H1 (cell line): Measurements from ENCODE around the gene GADL1. TPM values are rescaled to one million over a fixed set of nuclear protein-coding genes. Genes with fewer than 3 reads are reported as not detected.

ENCODE experiments used
- CTCF ChIA-PET: fragments of 300-600 bp; sonication (Branson Sonifier 250); formaldehyde crosslinking; loops from one replicate; lab custom pipeline; 2021; ENCODE audit not compliant: partially characterized antibody; lab: Charles Lee
- POLR2A ChIA-PET: fragments of 300-600 bp; sonication (Branson Sonifier 250); formaldehyde crosslinking; loops from one replicate; lab custom pipeline; 2021; ENCODE audit warnings: inconsistent platforms; ENCODE audit not compliant: partially characterized antibody; lab: Charles Lee
- DNase-seq, 2 experiments: peaks; one replicate each; pipeline versions ENCODE4 v3.0.0 to v3.0.0-alpha.2; 2010 to 2022; ENCODE audit warnings: low spot score in 2 of 2, low read depth in 1 of 2, mixed read lengths in 1 of 2
- FAIRE-seq: peaks from 2 replicates; lab custom pipeline; 2011; peaks lifted over from hg19 to GRCh38; lab: Jason Lieb, UNC
- H2AFZ ChIP-seq: 2 replicates; pipeline ENCODE4 v1.8.1; 2012; ENCODE audit warnings: low read length, inconsistent platforms
- H2AK5ac ChIP-seq: 2 replicates; pipeline ENCODE4 v1.6.1; 2013; ENCODE audit warnings: low read depth, low read length
- H2BK120ac ChIP-seq: replicated peaks from 2 replicates; pipeline ENCODE3; 2013; ENCODE audit warnings: low read depth, low read length, inconsistent platforms
- H2BK12ac ChIP-seq: 2 replicates; pipeline ENCODE4 v1.6.1; 2013; ENCODE audit warnings: low read depth, low read length
- H2BK15ac ChIP-seq: 2 replicates; pipeline ENCODE4 v1.6.1; 2013; ENCODE audit warnings: low read length
- H2BK20ac ChIP-seq: 2 replicates; pipeline ENCODE4 v1.6.1; 2013; ENCODE audit warnings: low read length
- H2BK5ac ChIP-seq: 2 replicates; pipeline ENCODE4 v1.6.1; 2013; ENCODE audit warnings: low read depth, low read length
- H3K14ac ChIP-seq: 2 replicates; pipeline ENCODE4 v1.6.1; 2013; ENCODE audit warnings: inconsistent platforms; ENCODE audit not compliant: insufficient read length
- H3K18ac ChIP-seq: 2 replicates; pipeline ENCODE4 v1.6.1; 2013; ENCODE audit warnings: low read length; ENCODE audit errors: extremely low read depth
- H3K23ac ChIP-seq: 2 replicates; pipeline ENCODE4 v1.6.1; 2013; ENCODE audit warnings: inconsistent platforms; ENCODE audit not compliant: insufficient read length
- H3K23me2 ChIP-seq: 2 replicates; pipeline ENCODE4 v1.6.1; 2013; ENCODE audit warnings: low read depth, low read length
- H3K27ac ChIP-seq: 2 replicates; pipeline ENCODE4 v1.6.1; 2011; ENCODE audit warnings: low read depth, low read length, inconsistent platforms
- H3K27me3 ChIP-seq, 4 experiments: replicated peaks in 1 of 4; 1 replicate in 1 of 4; 2 replicates in 3 of 4; pipeline versions ENCODE4 v1.6.1 to v1.8.1; 2011 to 2013; ENCODE audit warnings: low read length in 3 of 4, mild to moderate bottlenecking in 3 of 4, inconsistent platforms in 2 of 4, mixed read lengths in 2 of 4, moderate library complexity in 1 of 4; ENCODE audit not compliant: control insufficient read depth in 3 of 4, insufficient read depth in 3 of 4; ENCODE audit errors: extremely low read depth in 1 of 4
- H3K36me3 ChIP-seq, 4 experiments: 2 replicates each; pipeline versions ENCODE4 v1.6.1 to v1.8.1; 2011 to 2013; ENCODE audit warnings: mild to moderate bottlenecking in 4 of 4, low read length in 3 of 4, moderate library complexity in 2 of 4, control low read depth in 1 of 4, inconsistent platforms in 1 of 4; ENCODE audit not compliant: insufficient read depth in 4 of 4, control insufficient read depth in 2 of 4
- H3K4ac ChIP-seq: replicated peaks from 2 replicates; pipeline ENCODE3; 2013; ENCODE audit warnings: low read length, low read depth, mixed read lengths, inconsistent platforms; ENCODE audit not compliant: insufficient read length
- H3K4me1 ChIP-seq, 4 experiments: replicated peaks in 1 of 4; 1 replicate in 1 of 4; 2 replicates in 3 of 4; pipeline versions ENCODE4 v1.6.1 to v1.8.1; 2011 to 2013; ENCODE audit warnings: low read length in 3 of 4, inconsistent platforms in 2 of 4, mixed read lengths in 1 of 4; ENCODE audit not compliant: insufficient read depth in 4 of 4, control insufficient read depth in 3 of 4
- H3K4me2 ChIP-seq, 2 experiments: 2 replicates each; pipeline versions ENCODE4 v1.6.1 to v1.8.1; 2011 to 2013; ENCODE audit warnings: low read depth in 2 of 2, low read length in 2 of 2, control low read depth in 1 of 2, inconsistent platforms in 1 of 2, mild to moderate bottlenecking in 1 of 2; ENCODE audit not compliant: insufficient read depth in 1 of 2
- H3K4me3 ChIP-seq, 4 experiments: fragments of 200-600, 300-600 bp in 1 of 4; sonication (generic), shearing (Covaris generic), sonication (Bioruptor Twin) in 1 of 4; 2 replicates each; pipeline versions ENCODE4 v1.5.1 to v1.8.1; 2011 to 2016; ENCODE audit warnings: low read length in 4 of 4, low read depth in 3 of 4, control low read depth in 2 of 4, inconsistent platforms in 2 of 4, mild to moderate bottlenecking in 2 of 4, mixed read lengths in 1 of 4, moderate library complexity in 1 of 4; ENCODE audit not compliant: insufficient read depth in 2 of 4; ENCODE audit errors: extremely low read depth in 1 of 4
- H3K56ac ChIP-seq: replicated peaks from 2 replicates; pipeline ENCODE3; 2013; ENCODE audit warnings: low read depth, mild to moderate bottlenecking, mixed read lengths, low read length, inconsistent platforms; ENCODE audit not compliant: insufficient read length
- H3K79me1 ChIP-seq: 2 replicates; pipeline ENCODE4 v1.6.1; 2013; ENCODE audit warnings: low read depth, low read length, control low read depth
- H3K79me2 ChIP-seq, 2 experiments: 2 replicates each; pipeline versions ENCODE4 v1.6.1 to v1.8.1; 2012 to 2013; ENCODE audit warnings: low read length in 2 of 2, mild to moderate bottlenecking in 2 of 2, inconsistent platforms in 1 of 2; ENCODE audit not compliant: insufficient read depth in 2 of 2, control insufficient read depth in 1 of 2
- H3K9ac ChIP-seq, 4 experiments: replicated peaks in 1 of 4; 1 replicate in 1 of 4; 2 replicates in 3 of 4; pipeline versions ENCODE4 v1.6.1 to v1.8.1; 2011 to 2013; ENCODE audit warnings: low read depth in 3 of 4, low read length in 3 of 4, control low read depth in 2 of 4, mild to moderate bottlenecking in 2 of 4, moderate library complexity in 2 of 4, inconsistent platforms in 1 of 4; ENCODE audit errors: extremely low read depth in 1 of 4
- H3K9me3 ChIP-seq, 2 experiments: 2 replicates each; pipeline versions ENCODE4 v1.6.1 to v1.8.1; 2012 to 2013; ENCODE audit warnings: mild to moderate bottlenecking in 2 of 2, moderate library complexity in 2 of 2, control low read depth in 1 of 2, inconsistent platforms in 1 of 2, low read depth in 1 of 2, low read length in 1 of 2, mixed read lengths in 1 of 2; ENCODE audit not compliant: insufficient read depth in 2 of 2
- H4K20me1 ChIP-seq, 2 experiments: replicated peaks in 1 of 2; 2 replicates each; pipeline versions ENCODE3 to v1.8.1; 2011 to 2013; ENCODE audit warnings: inconsistent platforms in 2 of 2, low read length in 2 of 2, mild to moderate bottlenecking in 1 of 2; ENCODE audit not compliant: insufficient read depth in 2 of 2, control insufficient read depth in 1 of 2
- H4K5ac ChIP-seq: 2 replicates; pipeline ENCODE4 v1.6.1; 2013; ENCODE audit warnings: low read length, low read depth, mixed read lengths, inconsistent platforms; ENCODE audit not compliant: insufficient read length
- H4K8ac ChIP-seq: 2 replicates; pipeline ENCODE4 v1.8.0; 2013; ENCODE audit warnings: mild to moderate bottlenecking, moderate library complexity, low read length, inconsistent platforms; ENCODE audit not compliant: insufficient read depth; ENCODE audit errors: extremely low read depth
- H4K91ac ChIP-seq: replicated peaks from 2 replicates; pipeline ENCODE3; 2013; ENCODE audit warnings: low read length, mixed read lengths, inconsistent platforms; ENCODE audit not compliant: insufficient read length
- CEBPB ChIP-seq: IDR thresholded peaks from 2 replicates; pipeline ENCODE4 v1.6.1; 2012; ENCODE audit warnings: low read depth, low read length
- JUN ChIP-seq: IDR thresholded peaks from 2 replicates; pipeline ENCODE4 v1.6.1; 2011; ENCODE audit warnings: low read depth, mild to moderate bottlenecking, improper control_type of control experiment, low read length
- SIN3A ChIP-seq, 2 experiments: IDR thresholded peaks in 1 of 2; conservative IDR thresholded peaks in 1 of 2; 2 replicates each; pipeline ENCODE4 v1.6.1; 2011 to 2012; ENCODE audit warnings: low read length in 2 of 2, improper control_type of control experiment in 1 of 2, low read depth in 1 of 2, mild to moderate bottlenecking in 1 of 2
- WGBS, 2 experiments: shearing (Covaris generic) in 1 of 2; methylation state at CpG; one replicate each; pipeline versions ENCODE4 v1.1.6 to v1.1.7; 2013 to 2015; ENCODE audit warnings: low lambda C conversion rate in 2 of 2, mixed read lengths in 2 of 2, inconsistent platforms in 1 of 2, low coverage in 1 of 2, missing lambda C conversion rate in 1 of 2; ENCODE audit not compliant: insufficient replicate concordance in 2 of 2, insufficient coverage in 1 of 2, insufficient read length in 1 of 2; ENCODE audit errors: extremely low coverage in 1 of 2, missing lambda C conversion rate in 1 of 2; 5-methylcytosine and 5-hydroxymethylcytosine counted together
- polyA plus RNA-seq, 7 experiments: library from polyadenylated mRNA; depleted of rRNA in 3 of 7; stranded (reverse) in 5 of 7; unstranded in 2 of 7; fragments of >200 nt in 5 of 7; fragments of 200-250 nt in 2 of 7; gene quantifications; 1 replicate in 5 of 7; 2 replicates in 1 of 7; 4 replicates in 1 of 7; pipeline versions ENCODE4 v1.2.1 to v1.2.3, GENCODE V29; 2011 to 2013; ENCODE audit warnings: missing spikeins in 2 of 7, mixed read lengths in 2 of 7
- total RNA-seq: library from RNA; stranded (reverse); fragmentation: NEBNext Ultra II Directional; extraction: Animal tissue kit (Norgen Biotek cat#: 25700); gene quantifications from 2 replicates; pipeline ENCODE4 v1.2.1, GENCODE V29; 2021

The GADL1 gene
- total and polyA plus RNA-seq, 2 of the 8 experiments (the other 6 are each of a cell fraction or from before 2014, with no cell fraction given): 0.03 to 0.30 TPM

DNA sequence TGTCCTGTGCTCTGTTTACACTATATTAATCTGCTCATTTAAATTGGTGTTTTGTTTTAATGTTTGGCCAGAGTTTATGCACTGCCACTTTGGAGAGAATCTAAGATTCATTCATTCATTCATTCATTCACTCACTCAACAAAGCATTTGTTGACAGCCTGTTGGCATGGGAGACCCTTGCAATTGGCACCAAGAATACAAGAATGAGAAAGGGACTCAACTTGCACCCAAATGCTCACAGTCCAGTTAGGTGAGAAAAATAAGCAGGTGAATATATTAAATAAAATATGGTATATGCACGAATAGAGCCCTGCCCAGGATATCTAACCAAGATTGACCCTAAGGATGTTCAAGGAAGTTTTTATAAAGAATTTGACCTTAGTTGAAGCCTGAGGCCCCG, 207.7 kb downstream of the GADL1 start:
- H3K79me2 ChIP-seq: no peaks in the 10 kb centered on the region; a peak in 1 of 4 replicates
- WGBS, 2 experiments: 98% methylated on average over 2 of the region's 2 CpGs; no CpG with 5 or more reads in 1 of the 2 experiments
- H4K91ac ChIP-seq: no peak overlapping the region
- CTCF ChIA-PET: interaction anchor here (1.1 kb wide), 1 partner anchor 573 kb away, joined by 3 read pairs; no protein-coding TSS in a partner anchor
- no peak for DNase-seq
- no peaks in the 10 kb centered on the region for H3K9me3 ChIP-seq
- no peak overlapping the region for H3K18ac ChIP-seq
- no peaks in the 10 kb centered on the region for H3K4me1 ChIP-seq
- no peak overlapping the region for H3K27ac ChIP-seq
- H2BK15ac ChIP-seq: no peak overlapping the region
- H2BK12ac ChIP-seq: no peak overlapping the region
- no peaks in the 10 kb centered on the region for H3K27me3 ChIP-seq
- H3K14ac ChIP-seq: no peak overlapping the region
- no peak overlapping the region for H3K9ac ChIP-seq
- no peak overlapping the region for H2BK20ac ChIP-seq
- no peak overlapping the region for H3K23ac ChIP-seq
- no peak overlapping the region for H3K4ac ChIP-seq
- H2AFZ ChIP-seq: no peak overlapping the region
- H3K4me3 ChIP-seq: no peak overlapping the region
- POLR2A ChIA-PET: no interaction called here
- no peaks in the 10 kb centered on the region for H4K20me1 ChIP-seq
- peaks cover 2 to 13% (median 5%) of the 10 kb centered on the region in 4 experiments; a peak in 5 of 8 replicates for H3K36me3 ChIP-seq
- H3K4me2 ChIP-seq: no peak overlapping the region
- no peak overlapping the region for H2BK120ac ChIP-seq
- H4K5ac ChIP-seq: no peak overlapping the region
- no peak overlapping the region for H2BK5ac ChIP-seq
- no peaks in the 10 kb centered on the region for H3K79me1 ChIP-seq
- no peak for FAIRE-seq
- no peaks in the 10 kb centered on the region for H3K23me2 ChIP-seq
- no peak overlapping the region for H3K56ac ChIP-seq
- no peak overlapping the region for H2AK5ac ChIP-seq
- no peak overlapping the region for H4K8ac ChIP-seq
- TF ChIP-seq JUN (no peak), CEBPB (no peak), SIN3A (conservative IDR thresholded peaks at IDR 0.05 in 1 of 2, IDR thresholded peaks at IDR 0.05 in 1 of 2; ENCODE audit: low read depth in 1 of 2, low read length in 2 of 2) (no peak)
